Panc1 (cell line): ENCODE data around the gene ZDHHC23. TPM values are rescaled to one million over a fixed set of nuclear protein-coding genes. Genes with fewer than 3 reads are reported as not detected.

ENCODE experiments used
- ATAC-seq: fragments of 200-7000 bp; cut with Tn5 transposase; 2 replicates; pipeline ENCODE4 v1.9.1; 2020; ENCODE audit warnings: mild to moderate bottlenecking, moderate library complexity
- BruUV-seq: library from RNA; stranded (reverse); fragments of 400-500 nt; replicated peaks from 2 replicates; lab custom pipeline; 2021; lab: Mats Ljungman, UMichigan
- CTCF ChIA-PET: fragments of 300-600 bp; sonication (Branson Sonifier 250); formaldehyde crosslinking; loops from one replicate; lab custom pipeline; 2022; ENCODE audit warnings: antibody characterized with exemption; lab: Charles Lee
- POLR2A ChIA-PET: fragments of 300-600 bp; sonication (Branson Sonifier 250); formaldehyde crosslinking; loops from one replicate; lab custom pipeline; 2022; ENCODE audit warnings: antibody characterized with exemption; lab: Charles Lee
- DNase-seq: peaks from one replicate; pipeline ENCODE4 v3.0.0-alpha.2; 2010; ENCODE audit warnings: low read depth, low spot score
- H3K27ac ChIP-seq: 2 replicates; pipeline ENCODE4 v1.5.1; 2011; ENCODE audit warnings: mild to moderate bottlenecking, low read length, inconsistent platforms
- H3K27me3 ChIP-seq: fragments of 200-500 bp; sonication (Bioruptor generic); 2 replicates; pipeline ENCODE4 v1.6.0; 2014; ENCODE audit warnings: low read length, inconsistent platforms; ENCODE audit not compliant: control insufficient read depth, insufficient read depth
- H3K36me3 ChIP-seq: fragments of 200-500 bp; sonication (Bioruptor generic); 2 replicates; pipeline ENCODE4 v1.5.1; 2014; ENCODE audit warnings: inconsistent platforms, mild to moderate bottlenecking, low read length, moderate library complexity; ENCODE audit not compliant: control insufficient read depth, insufficient read depth
- H3K4me1 ChIP-seq: 2 replicates; pipeline ENCODE4 v1.5.1; 2011; ENCODE audit warnings: inconsistent platforms, mild to moderate bottlenecking, low read length, moderate library complexity; ENCODE audit not compliant: control insufficient read depth, insufficient read depth
- H3K4me3 ChIP-seq, 2 experiments: 2 replicates each; pipeline ENCODE4 v1.5.1; 2011 to 2012; ENCODE audit warnings: low read depth in 2 of 2, low read length in 2 of 2, mild to moderate bottlenecking in 2 of 2, inconsistent platforms in 1 of 2, moderate library complexity in 1 of 2
- H3K9me3 ChIP-seq: fragments of 200-500 bp; sonication (Bioruptor generic); 2 replicates; pipeline ENCODE4 v1.5.1; 2014; ENCODE audit warnings: low read depth, mild to moderate bottlenecking, inconsistent platforms, low read length, moderate library complexity; ENCODE audit not compliant: control insufficient read depth, insufficient read depth
- POLR2AphosphoS5 ChIP-seq: IDR thresholded peaks from 2 replicates; pipeline ENCODE4 v1.6.1; 2012; ENCODE audit warnings: mild to moderate bottlenecking, low read depth, low read length, moderate library complexity
- SIN3A ChIP-seq: IDR thresholded peaks from 2 replicates; pipeline ENCODE4 v1.6.1; 2012; ENCODE audit warnings: low read depth, mild to moderate bottlenecking, low read length, moderate library complexity, borderline replicate concordance; ENCODE audit not compliant: insufficient read depth
- TCF7L2 ChIP-seq: IDR thresholded peaks from 2 replicates; pipeline ENCODE4 v1.6.1; 2011; ENCODE audit warnings: mild to moderate bottlenecking, low read depth, low read length, inconsistent platforms
- in situ Hi-C: cut with HindIII; loops from 2 replicates; pipeline ENCODE4 v1.10.0; 2016; ENCODE audit warnings: low sequenced_read_pairs, low pct_unique_long_range_greater_than_20kb
- intact Hi-C: fragments of 100-400 bp; cut with micrococcal nuclease; formaldehyde crosslinking; loops from one replicate; pipeline ENCODE4 v1.10.0; 2022; ENCODE audit not compliant: unreplicated experiment
- total RNA-seq: library from RNA; stranded (reverse); gene quantifications from one replicate; pipeline ENCODE4 v1.2.1, GENCODE V29; 2021; ENCODE audit not compliant: unreplicated experiment
- TF ChIP-seq, protein P1 (sequence below): fragments of 450-650 bp; IDR thresholded peaks from 2 replicates; pipeline ENCODE4 v1.5.1; 2017; ENCODE audit warnings: mild to moderate bottlenecking
- TF ChIP-seq, protein P2 (sequence below), 2 experiments: IDR thresholded peaks; 2 replicates each; pipeline ENCODE4 v1.6.1; 2011 to 2012; ENCODE audit warnings: low read depth in 2 of 2, control low read depth in 1 of 2, low read length in 1 of 2, mild to moderate bottlenecking in 1 of 2, moderate library complexity in 1 of 2; ENCODE audit not compliant: insufficient read depth in 1 of 2

ZDHHC23 gene
- total RNA-seq, 1 experiment from 2014 or later: 23.6 TPM

DNA sequence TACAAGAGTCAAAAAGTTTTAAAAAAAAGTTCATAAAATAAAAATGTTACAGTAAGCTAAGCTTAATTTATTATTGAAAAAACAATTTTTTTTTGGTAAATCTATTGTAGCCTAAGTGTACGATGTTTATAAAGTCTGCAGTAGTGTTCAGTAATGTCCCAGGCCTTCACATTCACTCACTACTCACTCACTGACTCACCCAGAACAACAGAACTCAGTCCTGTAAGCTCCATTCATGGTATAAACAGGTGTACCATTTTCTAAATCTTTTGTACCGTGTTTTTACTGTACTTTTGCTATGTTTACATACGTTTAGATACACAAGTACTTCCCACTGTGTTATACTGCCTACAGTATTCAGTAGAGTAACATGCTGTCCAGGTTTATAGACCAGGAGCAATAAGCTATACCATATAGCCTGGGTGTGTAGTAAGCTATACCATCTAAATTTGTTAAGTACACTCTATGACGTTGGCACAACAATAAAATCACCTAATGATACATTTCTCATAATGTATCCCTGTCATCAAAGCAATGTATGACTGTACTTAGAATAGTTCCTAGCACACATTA lies 41.2 kb upstream of the ZDHHC23 start:
- no peaks in the 10 kb centered on the region for H3K36me3 ChIP-seq
- no peaks in the 10 kb centered on the region; the same call in 1 of the 2 replicates for H3K27me3 ChIP-seq
- intact Hi-C loops: no loop called here
- no peak overlapping the region for H3K27ac ChIP-seq
- no peak overlapping the region for H3K4me3 ChIP-seq
- H3K4me1 ChIP-seq: no peaks in the 10 kb centered on the region
- POLR2A ChIA-PET: no interaction called here
- TF ChIP-seq SIN3A (no peak), POLR2AphosphoS5 (no peak), TCF7L2 (no peak)
- TF ChIP-seq, protein P1, sequence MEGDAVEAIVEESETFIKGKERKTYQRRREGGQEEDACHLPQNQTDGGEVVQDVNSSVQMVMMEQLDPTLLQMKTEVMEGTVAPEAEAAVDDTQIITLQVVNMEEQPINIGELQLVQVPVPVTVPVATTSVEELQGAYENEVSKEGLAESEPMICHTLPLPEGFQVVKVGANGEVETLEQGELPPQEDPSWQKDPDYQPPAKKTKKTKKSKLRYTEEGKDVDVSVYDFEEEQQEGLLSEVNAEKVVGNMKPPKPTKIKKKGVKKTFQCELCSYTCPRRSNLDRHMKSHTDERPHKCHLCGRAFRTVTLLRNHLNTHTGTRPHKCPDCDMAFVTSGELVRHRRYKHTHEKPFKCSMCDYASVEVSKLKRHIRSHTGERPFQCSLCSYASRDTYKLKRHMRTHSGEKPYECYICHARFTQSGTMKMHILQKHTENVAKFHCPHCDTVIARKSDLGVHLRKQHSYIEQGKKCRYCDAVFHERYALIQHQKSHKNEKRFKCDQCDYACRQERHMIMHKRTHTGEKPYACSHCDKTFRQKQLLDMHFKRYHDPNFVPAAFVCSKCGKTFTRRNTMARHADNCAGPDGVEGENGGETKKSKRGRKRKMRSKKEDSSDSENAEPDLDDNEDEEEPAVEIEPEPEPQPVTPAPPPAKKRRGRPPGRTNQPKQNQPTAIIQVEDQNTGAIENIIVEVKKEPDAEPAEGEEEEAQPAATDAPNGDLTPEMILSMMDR: no peak
- TF ChIP-seq, protein P2, sequence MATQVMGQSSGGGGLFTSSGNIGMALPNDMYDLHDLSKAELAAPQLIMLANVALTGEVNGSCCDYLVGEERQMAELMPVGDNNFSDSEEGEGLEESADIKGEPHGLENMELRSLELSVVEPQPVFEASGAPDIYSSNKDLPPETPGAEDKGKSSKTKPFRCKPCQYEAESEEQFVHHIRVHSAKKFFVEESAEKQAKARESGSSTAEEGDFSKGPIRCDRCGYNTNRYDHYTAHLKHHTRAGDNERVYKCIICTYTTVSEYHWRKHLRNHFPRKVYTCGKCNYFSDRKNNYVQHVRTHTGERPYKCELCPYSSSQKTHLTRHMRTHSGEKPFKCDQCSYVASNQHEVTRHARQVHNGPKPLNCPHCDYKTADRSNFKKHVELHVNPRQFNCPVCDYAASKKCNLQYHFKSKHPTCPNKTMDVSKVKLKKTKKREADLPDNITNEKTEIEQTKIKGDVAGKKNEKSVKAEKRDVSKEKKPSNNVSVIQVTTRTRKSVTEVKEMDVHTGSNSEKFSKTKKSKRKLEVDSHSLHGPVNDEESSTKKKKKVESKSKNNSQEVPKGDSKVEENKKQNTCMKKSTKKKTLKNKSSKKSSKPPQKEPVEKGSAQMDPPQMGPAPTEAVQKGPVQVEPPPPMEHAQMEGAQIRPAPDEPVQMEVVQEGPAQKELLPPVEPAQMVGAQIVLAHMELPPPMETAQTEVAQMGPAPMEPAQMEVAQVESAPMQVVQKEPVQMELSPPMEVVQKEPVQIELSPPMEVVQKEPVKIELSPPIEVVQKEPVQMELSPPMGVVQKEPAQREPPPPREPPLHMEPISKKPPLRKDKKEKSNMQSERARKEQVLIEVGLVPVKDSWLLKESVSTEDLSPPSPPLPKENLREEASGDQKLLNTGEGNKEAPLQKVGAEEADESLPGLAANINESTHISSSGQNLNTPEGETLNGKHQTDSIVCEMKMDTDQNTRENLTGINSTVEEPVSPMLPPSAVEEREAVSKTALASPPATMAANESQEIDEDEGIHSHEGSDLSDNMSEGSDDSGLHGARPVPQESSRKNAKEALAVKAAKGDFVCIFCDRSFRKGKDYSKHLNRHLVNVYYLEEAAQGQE (IDR thresholded peaks at IDR 0.05; ENCODE audit: insufficient read depth in 1 of 2, low read depth in 2 of 2, low read length in 1 of 2): no peak
- no peak for DNase-seq
- no TSS peak for BruUV-seq
- CTCF ChIA-PET: no interaction called here
- no peaks in the 10 kb centered on the region for H3K9me3 ChIP-seq
- no peak for ATAC-seq
- in situ Hi-C loops: no loop called here

DNA sequence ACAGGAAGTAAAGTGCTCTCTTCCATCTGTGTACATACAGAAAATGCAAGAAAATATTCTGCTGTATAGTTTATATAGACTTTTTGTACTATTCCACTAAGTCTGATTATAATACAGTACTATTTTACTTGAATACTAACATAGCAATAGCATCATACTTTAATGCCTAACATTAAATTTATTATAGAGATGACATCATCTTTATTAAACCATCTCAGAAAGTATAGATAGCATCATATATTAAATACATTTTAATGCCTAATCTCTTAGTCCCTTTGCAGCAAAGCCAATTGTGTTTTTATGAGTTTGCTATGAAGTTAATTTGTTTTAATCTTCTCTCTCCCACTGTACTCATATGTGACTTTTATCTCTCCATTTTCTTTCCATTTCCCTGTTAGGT lies 39.7 kb upstream of the ZDHHC23 start:
- ChIA-PET POLR2A (no interaction called here), CTCF (interaction anchor here (2.0 kb wide), 1 partner anchor 64 kb away, joined by 6 read pairs; no protein-coding TSS in a partner anchor)
- Histone ChIP-seq H3K9me3 (no peaks in the 10 kb centered on the region), H3K27me3 (no peaks in the 10 kb centered on the region; the same call in 1 of the 2 replicates), H3K4me3 (no peak overlapping the region), H3K4me1 (no peaks in the 10 kb centered on the region), H3K27ac (no peak overlapping the region), H3K36me3 (no peaks in the 10 kb centered on the region)
- in situ Hi-C loops (no loop called here), intact Hi-C loops (no loop called here)
- TF ChIP-seq SIN3A (no peak), TCF7L2 (no peak), POLR2AphosphoS5 (no peak)
- TF ChIP-seq, protein P2 (IDR thresholded peaks at IDR 0.05; ENCODE audit: insufficient read depth in 1 of 2, low read depth in 2 of 2, low read length in 1 of 2): no peak
- TF ChIP-seq, protein P1: no peak
- ATAC-seq (no peak), DNase-seq (no peak)
- BruUV-seq: no TSS peak
